22Rv1 (cell line): ENCODE measurements around the gene RHBDD3.

Experiments
- CTCF ChIP-seq: fragments of 450-650 bp; IDR thresholded peaks from 2 replicates; pipeline ENCODE4 v1.5.1; 2017; ENCODE audit warnings: mild to moderate bottlenecking
- ZFX ChIP-seq: fragments of 450-650 bp; IDR thresholded peaks from 2 replicates; pipeline ENCODE4 v1.6.1; 2017; ENCODE audit warnings: antibody characterized with exemption, borderline replicate concordance

- TF ChIP-seq CTCF (no peak), ZFX (no peak)
These were observed 22.3 kb upstream of the RHBDD3 start for GRCh38 chr22:29290061-29290460.
